ENCODE measurements around the gene UTP25. TPM values are rescaled to one million over a fixed set of nuclear protein-coding genes. Genes with fewer than 3 reads are reported as not detected.

UTP25 gene
- total RNA-seq, 1 donor: 22.1 TPM

DNA sequence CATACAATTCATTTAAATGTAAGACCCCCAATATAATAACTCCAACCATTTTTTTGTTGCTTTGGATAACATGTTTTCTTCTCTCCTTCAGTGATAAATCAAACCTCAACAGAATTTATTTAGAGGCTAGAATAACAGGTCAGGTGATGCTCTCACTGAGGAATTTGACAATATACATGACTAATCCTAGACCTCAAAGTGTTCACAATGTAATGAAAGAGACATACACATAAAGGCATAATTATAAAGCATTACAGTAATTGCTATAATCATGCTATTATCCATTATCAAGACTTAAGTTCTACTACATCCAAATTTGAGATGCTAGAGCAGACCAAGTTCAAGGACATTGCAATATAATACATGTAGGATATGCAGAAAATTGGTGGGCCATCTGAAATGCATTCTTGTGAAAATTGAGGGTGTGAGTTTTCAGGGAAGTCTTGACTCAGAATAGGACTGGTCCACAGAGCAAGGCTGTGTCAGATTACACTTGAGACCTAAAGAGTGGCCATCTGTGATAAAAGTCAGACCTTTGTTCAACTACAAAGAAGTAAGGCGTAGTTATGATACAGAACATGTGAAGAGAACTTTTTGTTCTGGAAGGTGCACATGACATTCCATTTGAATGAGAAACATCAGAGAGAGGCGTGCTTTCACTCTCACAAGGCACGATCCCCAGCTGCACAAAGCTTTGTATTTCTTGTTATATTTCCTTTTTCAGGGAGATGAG, 45.5 kb downstream of the UTP25 start:
- H3K79me2 ChIP-seq (ENCODE audit: insufficient read depth, low read length): no peaks in the 10 kb centered on the region
- no peaks in the 10 kb centered on the region for H3K27me3 ChIP-seq (ENCODE audit: insufficient read depth, low read length)
- H3K4me1 ChIP-seq (ENCODE audit: insufficient read depth, low read length): peaks cover 14% of the 10 kb centered on the region
- DNase-seq (ENCODE audit: insufficient read length, low spot score, missing footprints): no peak
- H2AFZ ChIP-seq (ENCODE audit: low read length): peak overlapping the region; percentile 0
- no peaks in the 10 kb centered on the region for H3K9me3 ChIP-seq (ENCODE audit: low read depth, low read length)
- no peak overlapping the region for H3K27ac ChIP-seq (ENCODE audit: low read depth, low read length)
- H4K20me1 ChIP-seq (ENCODE audit: insufficient read depth, low read length): no peaks in the 10 kb centered on the region
- no peaks in the 10 kb centered on the region for H3K36me3 ChIP-seq (ENCODE audit: insufficient read depth, low read length)
- peak overlapping the region; percentile 37 for H3K4me2 ChIP-seq (ENCODE audit: insufficient read depth, low read length)
- H3K4me3 ChIP-seq (ENCODE audit: insufficient read depth, low read length): no peak overlapping the region
- no peak for TF ChIP-seq CTCF (IDR thresholded peaks at IDR 0.05; ENCODE audit: extremely low read depth, low read depth, low read length)

- H3K36me3 ChIP-seq (ENCODE audit: insufficient read depth, low read length): no peaks in the 10 kb centered on the region
- H4K20me1 ChIP-seq (ENCODE audit: insufficient read depth, low read length): no peaks in the 10 kb centered on the region
- TF ChIP-seq CTCF (IDR thresholded peaks at IDR 0.05; ENCODE audit: extremely low read depth, low read depth, low read length): peak; percentile 67
- H3K9me3 ChIP-seq (ENCODE audit: low read depth, low read length): no peaks in the 10 kb centered on the region
- no peak overlapping the region for H3K4me3 ChIP-seq (ENCODE audit: insufficient read depth, low read length)
- H3K4me2 ChIP-seq (ENCODE audit: insufficient read depth, low read length): peak overlapping the region; percentile 25
- peaks cover 27% of the 10 kb centered on the region for H3K4me1 ChIP-seq (ENCODE audit: insufficient read depth, low read length)
- peak overlapping the region; percentile 6 for H3K27ac ChIP-seq (ENCODE audit: low read depth, low read length)
- H3K27me3 ChIP-seq (ENCODE audit: insufficient read depth, low read length): no peaks in the 10 kb centered on the region
- no peak for DNase-seq (ENCODE audit: insufficient read length, low spot score, missing footprints)
- peak overlapping the region; percentile 68 for H2AFZ ChIP-seq (ENCODE audit: low read length)
- no peaks in the 10 kb centered on the region for H3K79me2 ChIP-seq (ENCODE audit: insufficient read depth, low read length)
Measured at GRCh38 chr1:209875515-209875914, 47.7 kb downstream of the UTP25 start.

DNA sequence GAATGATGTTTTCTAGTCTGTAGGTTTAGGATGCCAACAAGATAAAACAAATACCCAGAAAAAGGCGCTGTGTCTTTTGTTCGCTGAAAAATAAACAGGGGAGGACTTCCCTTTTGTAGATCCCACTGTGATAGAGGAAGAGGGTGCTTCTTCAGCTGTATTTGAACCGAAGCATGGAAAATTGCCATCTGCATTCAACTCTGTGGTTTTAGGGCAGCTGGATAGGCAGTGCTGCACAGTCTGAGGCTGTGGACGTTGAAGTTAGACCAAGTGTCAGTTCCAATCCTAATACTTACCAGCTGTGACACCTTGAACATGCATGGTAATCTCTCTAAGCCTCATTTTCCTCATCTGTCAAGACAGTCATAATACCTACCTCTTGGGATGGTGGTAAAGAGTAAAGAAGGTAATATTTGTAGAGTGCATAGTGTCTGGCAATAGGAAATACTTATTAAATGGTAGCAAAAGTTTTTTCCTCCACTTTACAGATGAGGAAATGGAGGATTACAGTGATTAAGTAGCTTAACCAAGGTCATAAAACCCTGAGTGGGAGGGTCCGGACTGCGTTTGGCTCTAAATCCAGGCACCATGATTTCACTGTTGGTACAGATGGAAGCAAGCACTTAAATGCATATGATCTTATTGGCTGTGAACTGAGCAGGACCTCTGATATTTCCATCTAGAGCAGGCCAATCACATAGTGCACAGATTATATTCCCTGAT, 48.5 kb downstream of the UTP25 start:
- Histone ChIP-seq H3K4me3 (ENCODE audit: insufficient read depth, low read length) (no peak overlapping the region), H2AFZ (ENCODE audit: low read length) (peak overlapping the region; percentile 68), H3K27me3 (ENCODE audit: insufficient read depth, low read length) (no peaks in the 10 kb centered on the region), H4K20me1 (ENCODE audit: insufficient read depth, low read length) (no peaks in the 10 kb centered on the region), H3K4me1 (ENCODE audit: insufficient read depth, low read length) (peaks cover 27% of the 10 kb centered on the region), H3K36me3 (ENCODE audit: insufficient read depth, low read length) (no peaks in the 10 kb centered on the region), H3K79me2 (ENCODE audit: insufficient read depth, low read length) (no peaks in the 10 kb centered on the region), H3K27ac (ENCODE audit: low read depth, low read length) (no peak overlapping the region), H3K4me2 (ENCODE audit: insufficient read depth, low read length) (no peak overlapping the region), H3K9me3 (ENCODE audit: low read depth, low read length) (no peaks in the 10 kb centered on the region)
- DNase-seq (ENCODE audit: insufficient read length, low spot score, missing footprints): no peak
- TF ChIP-seq CTCF (IDR thresholded peaks at IDR 0.05; ENCODE audit: extremely low read depth, low read depth, low read length): no peak

DNA sequence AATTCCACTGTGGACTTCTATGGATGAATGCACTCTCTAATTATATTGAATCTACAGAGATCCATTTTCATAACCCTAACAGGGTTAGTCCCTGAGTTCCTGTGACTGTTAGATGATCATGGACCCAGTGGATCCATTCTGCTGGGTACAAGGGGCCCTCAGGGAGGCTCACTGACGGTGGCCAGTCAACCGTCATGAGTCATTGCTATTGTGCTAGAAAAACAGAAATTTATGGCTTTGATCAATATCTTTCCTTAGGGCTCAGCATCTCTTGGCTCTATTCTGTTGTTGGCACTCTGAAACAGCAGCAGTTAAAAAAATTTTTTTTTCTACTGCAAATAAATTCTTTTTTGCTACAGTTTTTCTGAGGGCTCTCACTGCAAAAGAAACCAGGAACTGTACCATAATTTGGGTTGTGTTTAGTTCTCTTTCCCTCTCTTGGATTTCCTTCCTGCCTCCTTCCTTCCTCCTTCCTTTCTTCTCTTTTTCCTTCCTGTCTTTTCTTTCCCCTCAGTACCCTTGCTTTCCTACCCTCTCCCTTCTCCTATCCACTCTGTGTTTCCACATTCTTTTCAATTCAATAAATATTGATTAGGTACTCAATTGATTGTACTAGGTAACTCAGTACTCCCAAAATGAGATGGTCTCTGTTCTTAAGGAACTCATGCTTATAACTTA, 49.5 kb downstream of the UTP25 start:
- Histone ChIP-seq H3K4me3 (ENCODE audit: insufficient read depth, low read length) (no peak overlapping the region), H3K4me2 (ENCODE audit: insufficient read depth, low read length) (no peak overlapping the region), H3K9me3 (ENCODE audit: low read depth, low read length) (no peaks in the 10 kb centered on the region), H2AFZ (ENCODE audit: low read length) (peak overlapping the region; percentile 68), H3K36me3 (ENCODE audit: insufficient read depth, low read length) (no peaks in the 10 kb centered on the region), H4K20me1 (ENCODE audit: insufficient read depth, low read length) (no peaks in the 10 kb centered on the region), H3K79me2 (ENCODE audit: insufficient read depth, low read length) (no peaks in the 10 kb centered on the region), H3K4me1 (ENCODE audit: insufficient read depth, low read length) (peaks cover 27% of the 10 kb centered on the region), H3K27ac (ENCODE audit: low read depth, low read length) (no peak overlapping the region), H3K27me3 (ENCODE audit: insufficient read depth, low read length) (no peaks in the 10 kb centered on the region)
- DNase-seq (ENCODE audit: insufficient read length, low spot score, missing footprints): no peak
- TF ChIP-seq CTCF (IDR thresholded peaks at IDR 0.05; ENCODE audit: extremely low read depth, low read depth, low read length): no peak
